Endothelial cell of coronary artery (primary cell): ENCODE results near the gene ZNF792. TPM values are rescaled to one million over a fixed set of nuclear protein-coding genes. Genes with fewer than 3 reads are reported as not detected.

Experiments used
- total RNA-seq: library from RNA; depleted of rRNA; stranded (reverse); fragments of >200 nt; gene quantifications from 2 replicates; pipeline ENCODE4 v1.2.3, GENCODE V29; 2014

Gene ZNF792
- 24.8 and 34.3 TPM in 2 replicates for total RNA-seq

DNA sequence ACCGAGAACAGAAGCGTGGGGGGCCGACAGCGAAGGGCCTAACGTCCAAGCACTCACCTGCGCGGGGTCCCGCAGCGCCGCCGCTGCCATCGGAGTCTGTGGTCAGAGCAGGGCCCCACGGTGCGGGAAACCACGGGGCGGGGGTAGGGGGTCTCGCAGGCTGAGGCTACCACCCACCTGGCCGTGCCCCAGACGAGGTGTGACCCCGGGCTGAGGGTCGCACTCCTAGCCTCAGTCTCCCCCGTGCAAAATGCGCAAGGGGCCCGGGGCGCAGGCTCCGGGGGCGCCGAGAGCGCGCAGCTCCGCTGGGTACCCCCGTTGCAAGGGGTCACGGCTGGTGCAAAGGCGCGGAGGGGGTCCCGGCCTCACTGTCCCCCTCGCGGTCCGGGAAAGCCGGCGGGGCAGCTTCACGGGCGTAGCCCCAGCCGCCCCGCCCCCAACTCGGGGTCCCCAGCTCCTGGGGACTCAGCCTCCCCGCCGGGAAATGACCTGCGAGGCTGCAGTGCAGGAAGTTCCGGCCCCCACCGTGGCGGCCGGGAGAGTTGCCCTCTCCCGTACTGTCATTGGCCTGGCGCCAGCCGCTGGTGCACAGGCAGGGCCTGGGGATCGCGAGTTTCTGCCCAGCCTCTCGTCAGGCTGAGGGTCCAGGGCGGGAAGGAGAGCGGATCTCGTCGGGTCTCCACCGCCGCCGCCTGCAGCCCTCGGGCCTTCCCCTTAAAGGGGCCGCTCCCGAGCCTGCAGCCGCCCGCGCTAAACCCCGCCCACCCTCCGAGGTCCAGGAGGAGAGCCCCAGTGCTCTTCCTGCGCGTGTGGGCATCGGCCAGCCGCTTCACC is at the start of gene ZNF792:
Gene ZNF792, minus strand, starts transcription at position 657 of the 834 bp plus-strand sequence. Its CDS starts 567 bp downstream, at position 90.

GRCh38 chr19:34999498-35000337 is 35.7 kb upstream of the ZNF792 start, which contains the start of gene GRAMD1A:
Gene GRAMD1A, plus strand, starts transcription at chr19:35000323. Its CDS starts 156 bp downstream, at chr19:35000479.

DNA sequence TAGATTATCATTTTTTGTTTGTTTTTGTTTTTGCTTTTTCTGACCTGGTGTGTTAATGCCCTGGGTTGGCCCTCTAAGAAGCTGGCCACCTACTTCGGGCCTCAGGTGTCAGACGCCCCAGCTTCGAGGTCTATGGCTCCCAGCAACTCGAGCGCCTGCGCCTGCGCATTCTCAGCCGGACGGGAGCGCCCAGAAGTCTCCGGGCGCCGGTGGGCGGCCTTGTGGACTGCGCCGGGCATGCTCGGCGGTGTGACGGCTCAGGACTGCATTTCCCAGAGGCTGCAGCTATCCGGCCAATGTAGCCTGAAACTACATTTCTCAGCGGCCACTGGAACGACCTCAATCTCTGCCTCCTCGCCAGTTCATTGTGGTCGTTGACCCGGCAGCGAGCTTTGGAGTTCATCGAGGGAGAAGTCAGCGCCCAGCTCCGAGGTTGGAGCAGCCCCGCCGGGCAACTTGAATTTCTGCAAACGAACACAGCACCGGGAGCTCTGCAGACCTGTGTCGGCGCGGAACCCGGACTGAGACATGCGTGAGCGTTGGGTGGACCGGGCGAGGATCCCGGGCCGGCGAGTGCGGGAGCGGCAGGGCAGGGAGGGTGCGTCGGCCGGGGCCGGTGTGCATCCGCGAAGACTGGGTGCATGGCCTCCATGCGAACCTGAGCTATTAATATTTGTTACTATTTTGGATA is 37.2 kb downstream of the ZNF792 start, which contains the start of gene ZNF30:
Gene ZNF30, plus strand, starts transcription at position 219 of the 691 bp plus-strand sequence. CDS start 3,045 bp downstream, outside the sequence.

Other genes with a start within 250 kb of the ZNF792 start
- 7.6 and 9.9 TPM in 2 replicates for gene ZNF181, start 230.0 kb downstream of the ZNF792 start, total RNA-seq
- 3.0 and 3.9 TPM in 2 replicates for gene ZNF599, start 191.0 kb downstream of the ZNF792 start, total RNA-seq
- gene ZNF30, start 37.3 kb downstream of the ZNF792 start, total RNA-seq, result 3.5 and 4.2 TPM in 2 replicates
- gene GRAMD1A, start 36.1 kb upstream of the ZNF792 start, total RNA-seq, result 33.4 and 57.0 TPM in 2 replicates
- 7.6 and 8.1 TPM in 2 replicates for gene SCN1B, start 66.2 kb upstream of the ZNF792 start, total RNA-seq
- not detected in 2 replicates for gene HPN, start 77.5 kb upstream of the ZNF792 start, total RNA-seq
- gene FXYD3, start 151.6 kb upstream of the ZNF792 start, total RNA-seq, result not detected in 2 replicates
- gene LGI4, start 170.8 kb upstream of the ZNF792 start, total RNA-seq, result 0.09 TPM in 1 of 2 replicates, not detected in the other
- gene FXYD1, start 174.6 kb upstream of the ZNF792 start, total RNA-seq, result not detected in 2 replicates
- gene FXYD7, start 179.0 kb upstream of the ZNF792 start, total RNA-seq, result not detected in 2 replicates
- 25.6 and 28.0 TPM in 2 replicates for gene FXYD5, start 190.5 kb upstream of the ZNF792 start, total RNA-seq